Duodenal mucosa (tissue), 2 donors: ENCODE measurements around the gene IL12RB2.

ENCODE experiments used
- H3K27ac ChIP-seq: one replicate; pipeline ENCODE4 v1.7.0; 2013; ENCODE audit warnings: low read depth, low read length
- H3K27me3 ChIP-seq, 2 donors: one replicate each; pipeline ENCODE4 v1.7.0; 2013; ENCODE audit warnings: low read length in 2 of 2, control low read depth in 1 of 2; ENCODE audit not compliant: insufficient read depth in 2 of 2, control insufficient read depth in 1 of 2
- H3K36me3 ChIP-seq, 2 donors: one replicate each; pipeline ENCODE4 v1.7.0; 2013; ENCODE audit warnings: low read length in 2 of 2, control low read depth in 1 of 2; ENCODE audit not compliant: insufficient read depth in 2 of 2, control insufficient read depth in 1 of 2
- H3K4me1 ChIP-seq, 2 donors: one replicate each; pipeline ENCODE4 v1.7.0; 2013; ENCODE audit warnings: low read length in 2 of 2, control low read depth in 1 of 2; ENCODE audit not compliant: insufficient read depth in 2 of 2, control insufficient read depth in 1 of 2
- H3K4me3 ChIP-seq, 2 donors: one replicate each; pipeline ENCODE4 v1.7.0; 2013; ENCODE audit warnings: low read length in 2 of 2, low read depth in 1 of 2
- H3K9ac ChIP-seq, 2 donors: one replicate each; pipeline ENCODE4 v1.7.0; 2013; ENCODE audit warnings: low read length in 2 of 2, low read depth in 1 of 2
- H3K9me3 ChIP-seq, 2 donors: one replicate each; pipeline ENCODE4 v1.7.0; 2013; ENCODE audit warnings: low read length in 2 of 2, control low read depth in 1 of 2; ENCODE audit not compliant: control insufficient read depth in 1 of 2

The IL12RB2 gene

GRCh38 chr1:67307251-67308060 is at the start of gene IL12RB2:
Gene IL12RB2 (plus strand): TSS chr1:67307873. CDS start chr1:67320369, 12,496 bp downstream.
- Histone ChIP-seq H3K9me3 (no peaks in the 10 kb centered on the region), H3K27me3 (peaks cover 12 to 13% of the 10 kb centered on the region in 2 donors), H3K27ac (no peak within 1 kb of the TSS), H3K4me1 (no peaks in the 10 kb centered on the region), H3K9ac (peak within 1 kb of the TSS in 1 of 2 donors; percentile 56), H3K36me3 (no peaks in the 10 kb centered on the region), H3K4me3 (peak within 1 kb of the TSS; percentile 29 to 69)

GRCh38 chr1:67261680-67262079 is 46.0 kb upstream of the IL12RB2 start:
- H3K27me3 ChIP-seq = no peaks in the 10 kb centered on the region
- H3K27ac ChIP-seq = no peak overlapping the region
- no peak overlapping the region for H3K4me3 ChIP-seq
- no peak overlapping the region for H3K9ac ChIP-seq
- H3K36me3 ChIP-seq = no peaks in the 10 kb centered on the region
- no peaks in the 10 kb centered on the region for H3K9me3 ChIP-seq
- H3K4me1 ChIP-seq = no peaks in the 10 kb centered on the region

- no peak overlapping the region for H3K9ac ChIP-seq
- no peaks in the 10 kb centered on the region for H3K36me3 ChIP-seq
- no peak overlapping the region for H3K4me3 ChIP-seq
- no peak overlapping the region for H3K27ac ChIP-seq
- no peaks in the 10 kb centered on the region for H3K27me3 ChIP-seq
- H3K4me1 ChIP-seq = no peaks in the 10 kb centered on the region
- no peaks in the 10 kb centered on the region for H3K9me3 ChIP-seq
These were observed 44.9 kb upstream of the IL12RB2 start for GRCh38 chr1:67262735-67263134.

DNA sequence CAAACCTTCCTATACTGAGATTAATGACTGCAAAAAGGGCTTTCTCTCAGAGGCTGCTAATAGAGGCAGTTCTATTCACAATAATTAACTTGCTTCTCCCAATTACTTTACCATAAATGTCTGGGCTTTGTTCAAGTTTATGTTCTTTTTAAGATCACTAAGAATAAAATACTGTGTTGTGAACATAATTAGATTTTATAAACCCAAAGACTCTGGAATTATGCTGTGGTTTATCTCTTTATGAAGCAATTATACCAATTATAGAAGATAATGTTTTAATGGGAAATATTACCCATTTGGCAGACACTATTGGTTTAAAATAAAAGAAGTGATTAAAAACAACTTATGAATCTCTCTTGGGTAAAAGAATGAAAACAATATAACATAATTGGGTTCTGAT is 43.5 kb upstream of the IL12RB2 start:
- no peak overlapping the region for H3K4me3 ChIP-seq
- no peaks in the 10 kb centered on the region for H3K9me3 ChIP-seq
- H3K4me1 ChIP-seq = no peaks in the 10 kb centered on the region
- no peak overlapping the region for H3K9ac ChIP-seq
- H3K36me3 ChIP-seq = no peaks in the 10 kb centered on the region
- no peaks in the 10 kb centered on the region for H3K27me3 ChIP-seq
- no peak overlapping the region for H3K27ac ChIP-seq

GRCh38 chr1:67264899-67265298 is 42.8 kb upstream of the IL12RB2 start:
- H3K36me3 ChIP-seq = no peaks in the 10 kb centered on the region
- H3K9ac ChIP-seq = no peak overlapping the region
- H3K27ac ChIP-seq = no peak overlapping the region
- no peaks in the 10 kb centered on the region for H3K4me1 ChIP-seq
- H3K9me3 ChIP-seq = no peaks in the 10 kb centered on the region
- H3K27me3 ChIP-seq = no peaks in the 10 kb centered on the region
- no peak overlapping the region for H3K4me3 ChIP-seq

GRCh38 chr1:67269061-67269460 is 38.6 kb upstream of the IL12RB2 start:
- Histone ChIP-seq H3K4me1 (no peaks in the 10 kb centered on the region), H3K27ac (no peak overlapping the region), H3K9me3 (no peaks in the 10 kb centered on the region), H3K27me3 (no peaks in the 10 kb centered on the region), H3K36me3 (no peaks in the 10 kb centered on the region), H3K9ac (no peak overlapping the region), H3K4me3 (no peak overlapping the region)

- H3K4me1 ChIP-seq = no peaks in the 10 kb centered on the region
- H3K9me3 ChIP-seq = no peaks in the 10 kb centered on the region
- H3K27me3 ChIP-seq = no peaks in the 10 kb centered on the region
- no peaks in the 10 kb centered on the region for H3K36me3 ChIP-seq
- no peak overlapping the region for H3K4me3 ChIP-seq
- no peak overlapping the region for H3K9ac ChIP-seq
- H3K27ac ChIP-seq = no peak overlapping the region
These were observed 37.1 kb upstream of the IL12RB2 start for GRCh38 chr1:67270541-67270940.

DNA sequence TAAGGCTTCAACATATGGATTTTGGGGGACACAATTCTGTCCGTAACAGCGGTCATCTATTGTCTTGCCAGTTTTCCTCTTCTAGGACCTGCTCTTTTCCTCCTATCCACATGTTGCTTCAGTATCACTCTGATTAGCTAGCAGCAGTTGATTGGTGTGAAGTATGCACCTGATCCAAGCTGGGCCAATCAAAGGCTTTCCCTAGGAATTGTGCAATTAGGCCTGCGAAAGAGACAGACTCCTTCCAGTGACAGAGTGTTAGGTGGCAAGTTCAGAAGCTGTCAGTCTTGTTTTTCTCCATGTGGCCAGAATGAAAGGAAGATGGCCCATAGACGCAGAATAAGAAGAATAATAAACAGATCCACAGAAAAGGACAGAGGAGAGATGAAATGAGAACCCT is 34.1 kb upstream of the IL12RB2 start:
- Histone ChIP-seq H3K4me1 (no peaks in the 10 kb centered on the region), H3K27ac (no peak overlapping the region), H3K9ac (no peak overlapping the region), H3K36me3 (no peaks in the 10 kb centered on the region), H3K4me3 (no peak overlapping the region), H3K9me3 (no peaks in the 10 kb centered on the region), H3K27me3 (no peaks in the 10 kb centered on the region)

GRCh38 chr1:67274623-67275325 is 32.9 kb upstream of the IL12RB2 start:
- no peak overlapping the region for H3K4me3 ChIP-seq
- no peaks in the 10 kb centered on the region for H3K4me1 ChIP-seq
- H3K9ac ChIP-seq = no peak overlapping the region
- H3K27me3 ChIP-seq = no peaks in the 10 kb centered on the region
- H3K36me3 ChIP-seq = no peaks in the 10 kb centered on the region
- H3K27ac ChIP-seq = no peak overlapping the region
- no peaks in the 10 kb centered on the region for H3K9me3 ChIP-seq

DNA sequence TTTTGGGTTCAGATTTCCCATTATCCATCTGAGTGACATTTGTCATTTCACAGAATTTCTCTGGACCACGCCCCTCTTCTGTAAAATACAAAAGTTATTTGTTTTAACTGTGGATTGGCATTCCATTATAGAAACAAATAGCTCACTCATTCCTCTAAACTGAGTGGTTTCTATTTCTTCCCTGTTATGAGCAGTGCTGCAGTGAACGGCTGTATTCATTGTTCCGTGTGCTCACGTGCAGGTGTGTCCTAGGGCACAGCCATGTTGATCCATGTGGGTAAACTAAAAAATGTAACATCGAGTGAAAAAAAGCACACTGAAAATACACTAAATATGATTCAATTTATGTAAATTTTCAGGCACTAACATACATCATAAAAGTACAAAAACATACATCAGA is 27.0 kb upstream of the IL12RB2 start:
- H3K36me3 ChIP-seq = no peaks in the 10 kb centered on the region
- no peaks in the 10 kb centered on the region for H3K27me3 ChIP-seq
- H3K9ac ChIP-seq = no peak overlapping the region
- H3K4me3 ChIP-seq = no peak overlapping the region
- H3K4me1 ChIP-seq = peaks cover 0 to 5% of the 10 kb centered on the region in 2 donors
- no peak overlapping the region for H3K27ac ChIP-seq
- no peaks in the 10 kb centered on the region for H3K9me3 ChIP-seq
